Fibroblast of skin of right biceps (primary cell): ENCODE measurements around the gene HEXIM1.
"Not testable (repeated sequence)": the region's sequence is repeated elsewhere in the genome, so short reads cannot be mapped to it uniquely, and the experiment has no call there.

Source experiments
- DNase-seq: peaks from one replicate; pipeline ENCODE4 v3.0.0-alpha.2; 2013

HEXIM1 gene

DNA sequence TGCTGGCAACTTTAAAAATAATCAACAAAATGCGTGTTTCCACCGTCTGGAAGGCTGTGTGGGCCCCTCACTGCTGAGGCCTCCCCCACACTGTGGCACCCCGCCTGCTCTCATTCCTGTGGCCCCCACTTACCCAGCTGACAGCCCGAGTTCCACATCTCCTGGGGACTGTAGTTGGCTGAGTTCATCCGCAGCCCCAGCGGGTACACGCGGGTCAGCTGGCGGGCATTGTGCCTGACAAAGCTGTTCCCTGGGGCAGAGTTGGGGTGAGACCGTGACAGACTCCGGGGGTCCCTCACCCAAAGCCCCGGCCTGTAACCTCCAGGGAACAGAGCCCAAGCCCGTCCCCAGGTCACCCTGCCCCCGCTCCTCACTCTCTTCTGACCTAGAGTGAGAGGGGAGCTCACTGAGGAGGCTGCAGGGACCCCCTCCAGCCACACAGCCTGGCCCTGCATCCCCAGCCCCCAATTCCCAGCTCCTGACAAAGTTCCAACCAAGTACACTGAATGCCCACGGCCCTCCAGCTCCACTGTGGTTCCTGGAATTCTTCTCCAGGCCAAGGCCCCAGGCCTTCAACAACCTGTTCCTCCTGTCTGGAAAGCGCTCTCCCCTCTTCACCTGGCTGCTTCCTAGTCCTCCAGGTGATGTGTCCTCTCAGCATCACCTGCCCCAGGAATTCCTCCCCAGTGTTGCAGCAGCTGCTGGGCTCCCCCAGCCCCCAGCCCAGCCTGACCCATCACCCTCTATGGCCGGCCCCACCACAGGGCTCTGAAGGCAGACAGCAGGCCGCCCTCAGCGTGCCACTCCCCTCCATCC, 34.0 kb upstream of the HEXIM1 start:
- no peak for DNase-seq

DNA sequence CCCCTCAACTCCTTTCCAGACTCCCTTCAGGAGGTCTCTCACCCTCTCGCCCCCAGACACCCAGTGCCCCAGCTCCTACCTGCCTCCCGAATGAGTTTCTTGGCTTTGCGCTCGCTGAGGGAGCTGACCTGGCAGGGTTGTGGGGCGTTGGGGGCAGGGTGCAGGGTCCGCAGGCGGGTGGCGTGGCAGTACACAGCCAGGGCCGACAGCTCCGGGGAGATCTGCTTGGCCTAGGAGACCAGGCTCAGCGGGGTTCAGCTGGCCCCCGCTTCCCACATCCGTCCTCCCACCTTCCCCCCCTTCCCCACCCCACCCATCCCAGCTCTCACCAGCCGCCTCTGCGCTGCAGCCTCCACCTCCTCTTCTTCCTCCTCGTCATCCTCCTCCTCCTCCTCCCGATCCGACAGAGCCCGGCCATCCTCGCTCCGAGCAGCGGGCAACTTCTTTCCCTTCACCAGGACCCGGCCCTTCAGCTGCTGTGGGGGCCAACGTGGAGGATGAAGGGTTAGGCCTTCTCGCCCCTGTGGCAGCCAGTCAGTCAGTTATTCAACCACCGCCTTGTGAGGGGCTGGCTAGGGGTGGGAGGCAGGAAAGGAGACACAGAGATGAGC, 33.2 kb upstream of the HEXIM1 start:
- DNase-seq, result no peak

DNA sequence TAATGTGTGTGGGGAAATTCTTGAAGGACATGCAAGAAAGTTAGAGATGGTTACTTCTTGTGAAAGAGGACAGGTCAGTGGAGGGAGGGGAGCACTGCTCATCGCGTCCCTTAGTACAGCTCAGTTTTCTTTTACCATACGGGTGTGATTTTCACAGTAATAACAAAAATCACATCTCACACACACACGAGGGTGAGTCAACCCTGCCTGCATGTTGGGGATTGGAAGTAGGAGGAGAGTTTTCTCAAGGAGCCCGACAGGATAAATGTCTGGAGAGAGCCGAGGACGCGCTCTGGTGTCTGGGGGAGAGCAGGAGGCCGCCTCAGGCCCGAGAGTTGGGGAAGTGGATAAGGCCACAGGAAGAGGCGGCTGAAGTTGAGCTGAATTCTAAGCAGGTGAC, 32.4 kb upstream of the HEXIM1 start:
- peak; percentile 59 for DNase-seq

DNA sequence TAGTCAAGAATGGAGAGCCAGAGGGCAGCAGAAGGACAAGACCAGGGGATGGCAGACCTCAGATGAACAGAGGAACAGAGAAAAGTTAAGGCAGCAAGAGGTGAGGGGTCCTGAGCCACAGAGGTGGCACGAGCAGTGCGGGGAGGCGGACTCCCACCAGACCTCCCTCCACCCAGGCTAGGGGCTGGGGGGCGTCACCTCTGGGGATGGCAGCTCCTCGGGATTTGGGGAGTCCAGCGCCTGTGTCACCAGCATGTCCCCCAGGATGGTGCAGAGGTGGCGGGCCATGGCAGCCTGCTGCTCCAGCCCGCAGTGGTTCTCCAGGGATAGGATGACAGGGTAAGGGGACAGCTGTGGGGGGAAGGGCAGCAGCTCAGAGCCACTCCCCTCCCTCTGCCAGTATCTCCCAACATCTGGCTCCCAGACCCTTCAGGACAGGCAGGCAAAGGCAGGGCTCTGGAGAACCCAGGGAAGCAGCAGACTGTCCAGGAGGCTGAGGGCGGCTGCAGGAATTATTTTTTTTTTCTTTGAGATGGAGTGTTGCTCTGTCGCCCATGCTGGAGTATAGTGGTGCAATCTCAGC, 31.8 kb upstream of the HEXIM1 start:
- no peak for DNase-seq

DNA sequence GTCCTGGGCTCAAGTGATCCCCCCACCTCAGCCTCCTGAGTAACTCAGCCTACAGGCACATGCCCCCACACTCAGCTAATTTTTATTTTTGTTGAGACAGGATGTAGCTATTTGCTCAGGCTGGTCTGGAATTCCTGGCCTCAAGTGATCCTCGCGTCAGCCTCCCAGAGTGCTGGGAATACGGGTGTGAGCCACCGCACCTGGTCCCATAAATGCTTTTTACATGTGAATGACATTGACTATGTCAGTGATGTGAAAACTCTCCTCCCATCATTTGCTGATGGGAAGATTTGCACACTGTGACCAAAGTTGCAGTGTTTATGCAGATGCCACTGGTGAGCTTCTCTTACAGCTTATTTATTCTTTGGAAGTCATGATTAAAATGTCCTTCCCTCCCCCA, 30.9 kb upstream of the HEXIM1 start:
- DNase-seq, result no peak

DNA sequence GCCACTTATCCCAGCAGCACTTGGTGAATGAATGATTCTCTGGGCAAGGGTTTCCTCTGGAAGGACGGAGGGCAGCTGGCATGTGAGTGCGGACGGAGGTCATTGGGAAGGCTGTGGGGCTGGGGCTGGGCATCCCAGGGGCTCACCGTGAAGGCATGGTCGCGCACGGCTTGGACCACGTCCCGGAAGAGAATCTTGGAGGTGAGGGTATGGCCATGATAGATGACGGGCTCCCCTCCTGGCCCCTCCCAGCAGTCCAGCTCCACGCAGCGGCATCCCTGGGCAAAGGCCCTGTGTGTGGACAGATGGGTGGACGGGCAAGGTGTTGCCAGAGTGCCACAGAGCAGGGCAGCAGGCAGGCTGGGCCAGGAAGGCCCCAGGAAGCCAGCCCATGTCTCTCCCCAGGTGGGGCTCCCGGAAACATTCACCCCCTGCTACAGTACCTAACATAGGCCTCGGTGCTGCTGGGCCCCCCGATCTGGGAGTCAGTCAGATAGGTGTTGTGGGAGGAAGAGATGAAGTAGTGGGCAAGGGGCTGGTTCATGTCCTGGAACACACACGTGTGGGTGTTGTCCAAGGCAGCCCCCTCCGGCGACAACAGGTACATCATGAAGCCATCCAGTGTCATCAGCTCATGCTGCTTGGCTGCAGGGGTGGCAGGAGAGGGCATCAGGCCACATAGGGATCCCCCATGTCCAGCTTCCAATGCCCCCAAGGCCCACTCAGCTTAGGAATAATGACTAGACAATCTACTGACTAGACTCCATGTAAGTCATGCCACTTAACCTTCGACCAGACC, 30.2 kb upstream of the HEXIM1 start:
- DNase-seq, result no peak

DNA sequence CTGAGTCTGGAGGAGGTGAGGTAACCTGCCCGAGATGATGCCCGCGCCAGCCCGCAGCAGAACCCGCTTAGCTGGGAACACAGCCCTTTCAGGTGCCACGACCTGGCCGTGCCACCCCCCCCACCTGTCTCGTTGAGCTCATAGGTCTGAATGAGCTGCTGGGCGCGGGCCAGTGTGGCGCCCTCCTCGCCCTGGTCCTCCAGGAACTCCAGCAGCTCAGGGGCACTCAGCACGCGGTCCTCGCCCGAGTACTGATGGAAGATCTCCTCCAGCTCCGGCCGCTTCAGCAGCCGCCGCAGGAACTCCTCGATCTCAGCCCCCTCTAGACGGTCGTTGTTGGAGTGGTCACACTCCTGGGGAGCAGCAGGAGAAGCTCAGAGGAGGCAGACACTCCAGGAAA, 29.6 kb upstream of the HEXIM1 start:
- DNase-seq, result no peak

DNA sequence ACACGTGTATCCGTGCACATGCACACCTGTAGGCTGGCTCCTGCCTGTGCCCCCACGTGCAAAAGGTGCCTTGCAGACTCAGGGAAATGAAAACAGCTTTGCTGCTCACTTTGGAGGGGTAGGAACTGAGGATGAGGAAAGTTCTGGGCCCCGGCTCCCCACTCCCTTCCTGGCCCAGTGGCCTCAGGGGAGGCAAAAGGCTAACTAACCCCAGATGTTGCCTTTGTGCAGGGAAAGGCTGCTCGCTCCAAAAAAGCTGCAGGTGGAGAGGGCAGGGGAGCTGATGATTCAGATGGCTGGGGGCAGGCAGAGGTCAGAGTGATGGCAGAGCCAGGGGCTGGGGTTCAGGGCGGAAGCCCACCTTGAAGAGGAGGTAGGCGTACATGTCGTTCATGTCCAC, 28.3 kb upstream of the HEXIM1 start:
- DNase-seq, result no peak

DNA sequence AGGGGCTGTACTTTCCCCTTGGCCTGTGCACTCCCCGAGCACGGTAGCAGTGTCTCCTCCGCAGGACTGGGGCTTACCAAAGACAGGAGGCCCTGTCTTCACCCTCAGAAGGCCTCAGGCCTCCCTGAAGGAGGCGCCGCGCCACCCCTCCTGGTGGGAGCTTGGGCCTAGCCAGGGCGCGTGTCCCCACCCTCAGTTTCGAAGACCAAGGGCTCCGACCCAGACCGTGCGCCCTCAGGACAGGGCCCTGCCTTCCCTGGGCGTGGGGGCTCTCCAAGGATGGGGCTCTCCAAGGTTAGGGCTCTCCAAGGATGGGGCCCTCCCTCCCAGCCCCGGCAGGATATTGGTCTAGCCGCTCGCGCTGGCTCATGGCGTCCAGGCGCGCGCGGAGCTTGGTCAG, 27.7 kb upstream of the HEXIM1 start:
- DNase-seq, result no peak

DNA sequence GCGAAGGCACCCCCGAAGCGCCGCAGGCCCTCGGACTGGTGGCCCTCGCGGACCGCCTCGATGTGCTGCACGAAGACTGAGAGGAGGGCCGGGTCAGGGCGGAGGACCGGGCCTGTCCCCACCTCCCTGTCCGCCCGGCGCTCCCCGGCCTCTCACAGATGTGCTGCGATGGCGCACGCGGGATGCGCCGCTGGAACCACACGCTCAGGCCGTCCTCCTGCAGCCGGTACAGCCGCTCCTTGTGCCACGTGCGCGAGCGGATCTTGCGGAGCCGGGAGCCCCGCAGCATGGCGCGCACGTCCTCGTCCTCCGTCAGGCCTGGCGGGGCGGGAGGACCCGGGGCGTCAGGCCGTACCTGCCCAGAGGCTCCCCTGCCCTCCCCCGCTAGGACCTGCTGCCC, 27.2 kb upstream of the HEXIM1 start:
- no peak for DNase-seq

DNA sequence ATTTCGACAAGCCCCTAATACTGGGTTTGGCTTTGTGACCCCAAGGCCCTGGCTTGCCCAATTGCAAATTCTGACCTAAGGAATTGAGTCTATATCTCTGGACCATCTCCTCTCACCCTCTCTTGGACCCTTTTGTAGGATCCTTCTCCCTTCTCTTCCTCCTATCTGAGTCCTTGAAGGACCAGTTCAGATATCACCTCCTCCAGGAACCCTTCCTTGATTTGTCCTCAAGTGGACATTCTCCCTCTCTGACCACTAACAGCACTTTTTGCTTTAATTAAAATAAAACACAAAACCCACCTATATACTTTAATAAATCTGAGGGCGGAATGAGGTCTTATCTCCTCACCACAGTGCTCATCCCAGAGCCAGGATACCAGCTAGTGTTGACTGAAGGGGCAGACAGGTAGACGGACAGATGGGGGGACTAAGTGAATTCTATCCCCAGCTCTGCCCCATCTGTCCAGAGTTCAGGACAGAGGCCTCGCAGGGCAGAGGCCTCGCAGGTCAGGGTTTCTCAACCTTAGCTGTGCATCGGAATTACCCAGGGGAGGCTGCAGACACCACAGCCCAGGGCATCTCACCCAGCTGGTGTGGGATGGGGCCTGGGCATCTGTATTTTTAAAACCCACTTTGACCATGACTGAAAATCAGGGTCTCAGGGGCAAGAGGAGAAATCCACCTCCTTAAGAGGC, 25.1 kb upstream of the HEXIM1 start:
- no peak for DNase-seq

DNA sequence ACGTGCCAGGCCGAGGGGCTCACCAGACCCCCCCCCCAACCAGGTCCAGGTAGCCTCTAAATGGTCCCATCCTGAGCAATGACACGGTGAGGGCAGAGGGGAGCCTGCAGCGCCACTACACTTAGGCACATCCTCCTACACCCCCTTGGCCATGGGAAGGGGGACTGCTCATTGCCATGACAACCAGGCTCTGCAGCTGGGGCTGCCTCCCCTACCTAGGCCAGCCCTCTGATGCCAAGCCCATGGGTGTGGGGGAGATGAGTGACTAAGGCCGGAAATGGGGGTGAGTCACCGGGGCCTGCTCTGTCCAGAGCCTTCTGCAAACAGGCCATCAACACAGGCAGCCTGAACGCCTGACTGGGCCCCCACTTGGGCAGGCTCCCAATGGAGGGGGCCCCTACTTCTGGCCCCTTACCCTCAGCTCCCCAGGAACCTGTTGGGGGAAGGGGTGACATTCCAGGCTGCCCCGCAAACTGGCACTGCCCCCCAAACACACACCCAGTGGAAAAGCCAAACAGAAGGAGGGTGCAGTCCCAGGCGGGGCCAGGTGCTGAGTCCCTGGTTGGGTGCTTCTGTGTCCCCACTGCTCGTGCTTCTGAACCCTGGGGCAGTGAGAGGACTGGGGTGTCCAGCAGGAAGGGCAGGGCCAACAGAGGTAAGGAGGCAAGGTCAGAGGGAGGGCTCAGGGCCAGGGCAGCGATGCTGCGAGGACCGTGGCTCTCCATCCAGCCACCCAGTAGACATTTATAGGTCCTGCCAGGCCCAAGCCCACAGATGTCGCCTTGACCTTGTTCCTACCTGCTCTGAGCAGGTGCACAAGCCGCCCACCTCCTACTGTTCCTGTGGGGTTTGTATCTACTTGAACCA, 24.1 kb upstream of the HEXIM1 start:
- DNase-seq, result peak; percentile 91

DNA sequence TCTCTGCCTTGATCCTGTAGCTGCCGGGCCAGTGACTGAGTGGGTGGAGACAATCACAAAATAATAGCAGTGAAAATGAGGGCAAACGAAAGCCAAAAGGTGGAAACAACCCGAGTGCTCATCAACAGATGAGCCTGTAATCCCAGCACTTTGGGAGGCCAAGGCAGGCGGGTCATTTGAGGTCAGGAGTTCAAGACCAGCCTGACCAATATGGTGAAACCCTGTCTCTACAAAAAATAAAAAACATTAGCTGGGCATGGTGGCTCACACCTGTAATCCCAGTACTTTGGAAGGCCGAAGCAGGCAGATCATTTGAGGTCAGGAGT, 23.5 kb upstream of the HEXIM1 start:
- DNase-seq, result not testable (repeated sequence)

DNA sequence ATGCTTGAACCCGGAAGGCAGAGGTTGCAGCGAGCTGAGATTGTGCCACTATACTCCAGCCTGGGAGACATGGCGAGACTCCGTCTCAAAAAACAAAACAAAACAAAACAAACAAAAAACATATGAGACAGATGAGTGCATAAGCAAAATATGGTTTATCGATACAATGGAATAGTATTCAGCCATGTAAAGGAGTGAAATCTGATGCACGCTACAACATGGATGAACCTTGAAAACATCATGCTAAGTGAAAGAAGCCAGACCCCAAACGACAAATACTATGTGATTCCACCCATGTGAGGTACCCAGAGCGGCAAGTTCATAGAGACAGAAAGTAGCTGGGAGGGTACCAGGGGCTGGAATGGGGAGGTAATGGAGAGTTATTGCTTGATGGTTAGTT, 22.8 kb upstream of the HEXIM1 start:
- DNase-seq, result no peak

DNA sequence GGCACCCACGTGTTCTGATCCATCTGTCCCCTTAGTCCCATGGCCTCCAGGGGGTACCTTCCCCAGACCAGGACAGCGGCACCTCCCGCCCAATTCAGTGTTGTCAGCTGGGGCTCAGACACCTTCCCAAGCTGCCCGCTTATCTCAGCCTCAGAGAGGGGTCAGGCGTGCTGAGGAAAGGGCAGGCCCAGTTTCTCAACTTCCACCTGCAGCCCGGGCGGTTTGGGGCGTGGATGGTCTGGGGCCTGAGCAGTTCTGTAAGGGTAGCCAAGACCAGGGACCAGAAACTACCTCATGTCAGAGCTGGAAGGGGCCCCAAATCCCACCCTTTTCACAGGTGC, 21.1 kb upstream of the HEXIM1 start:
- DNase-seq, result no peak

DNA sequence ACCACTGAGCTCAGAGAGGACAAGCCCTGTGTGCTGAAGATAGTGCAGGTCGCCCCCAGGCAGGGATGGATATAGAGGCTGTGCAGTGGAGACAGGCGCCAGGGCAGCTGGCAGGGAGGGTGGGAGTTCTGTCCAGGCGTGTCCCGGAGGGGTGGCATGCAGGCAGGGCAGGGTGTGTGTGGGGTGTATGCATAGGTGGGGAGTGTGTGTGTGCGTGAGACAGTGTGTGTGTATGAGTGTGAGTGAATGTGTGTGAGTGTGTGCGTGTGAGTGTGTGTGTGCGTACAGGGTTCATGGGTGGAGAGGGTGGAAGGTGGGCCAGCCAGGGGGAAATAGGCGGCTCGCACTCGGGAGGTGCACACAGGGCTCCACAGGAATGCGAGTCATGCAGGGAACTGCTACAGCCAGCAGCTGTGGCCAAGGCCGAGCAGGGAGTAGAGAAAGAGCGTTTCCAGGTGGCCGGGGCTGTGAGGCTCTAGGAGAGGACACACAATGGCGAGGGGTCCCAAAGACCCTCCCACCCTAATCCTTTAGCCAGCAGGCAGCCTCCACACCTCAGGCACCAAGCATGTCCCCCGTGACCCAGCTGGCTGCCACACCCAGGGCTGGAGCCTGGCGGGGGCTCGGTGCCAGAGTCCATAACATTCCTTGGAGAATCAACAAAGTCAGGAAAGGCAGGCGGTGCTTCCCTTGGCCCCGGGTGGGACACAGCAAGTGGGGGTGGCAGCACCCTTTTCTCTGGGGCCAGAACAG, 20.6 kb upstream of the HEXIM1 start:
- peak; percentile 33 for DNase-seq

DNA sequence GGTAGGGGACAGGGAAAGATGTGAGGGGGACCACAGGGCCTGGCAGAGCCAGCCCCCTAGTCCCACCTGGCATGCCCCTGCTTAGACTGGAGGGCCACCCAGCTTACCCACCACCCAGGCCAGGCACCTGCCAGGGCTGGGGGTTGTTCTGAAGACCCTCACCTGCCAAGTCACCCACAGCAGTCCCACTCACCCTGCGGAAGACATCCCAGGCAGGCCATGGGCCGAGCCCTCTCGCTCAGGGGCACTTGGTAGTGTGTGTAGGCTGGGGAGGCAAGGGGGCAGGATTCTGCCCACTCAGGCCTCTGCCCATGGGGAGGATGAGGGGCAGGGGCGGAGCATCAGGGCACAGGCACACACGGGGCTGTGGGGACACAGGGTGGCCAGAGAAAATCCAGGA, 19.9 kb upstream of the HEXIM1 start:
- no peak for DNase-seq

DNA sequence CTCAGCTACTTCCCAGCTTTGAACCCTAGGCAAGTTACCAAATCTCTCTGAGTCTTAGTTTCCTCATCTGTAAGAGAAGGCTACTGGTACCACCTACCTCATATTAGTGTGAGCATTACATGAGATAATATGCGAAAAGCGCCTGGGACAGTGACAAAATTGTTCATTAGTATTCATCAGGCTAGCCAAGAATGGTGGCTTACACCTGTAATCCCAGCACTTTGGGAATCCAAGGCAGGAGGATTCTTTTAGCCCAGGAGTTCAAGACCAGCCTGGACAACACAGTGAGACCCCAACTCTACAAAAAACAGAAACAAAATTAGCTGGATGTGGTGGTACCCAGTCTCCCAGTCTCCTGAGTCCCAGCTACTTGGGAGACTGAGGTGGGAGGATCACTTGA, 19.3 kb upstream of the HEXIM1 start:
- DNase-seq, result no peak

DNA sequence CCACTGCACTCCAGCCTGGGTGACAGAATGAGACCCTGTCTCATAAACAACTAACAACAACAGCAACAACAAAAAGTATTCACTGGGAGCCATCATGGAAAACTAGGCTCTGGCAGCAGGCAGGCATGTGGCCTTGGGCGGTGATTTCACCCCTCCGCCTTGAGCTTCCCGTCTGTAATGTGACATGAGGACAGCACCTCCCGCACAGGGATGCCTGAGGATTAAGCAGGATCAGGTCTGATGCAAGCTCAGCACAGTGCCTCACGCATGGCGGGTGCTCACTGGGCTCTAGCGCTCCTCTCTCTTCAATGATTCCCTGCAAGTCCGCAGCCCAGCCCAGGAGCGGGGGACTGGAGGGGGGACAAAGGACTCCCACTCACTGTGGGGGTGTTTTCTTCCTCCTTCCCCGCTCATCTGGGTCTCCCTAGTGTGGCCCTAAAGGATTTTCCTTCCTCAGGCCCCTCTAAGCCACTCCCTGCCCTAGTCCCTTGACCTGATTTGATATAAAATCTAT, 18.8 kb upstream of the HEXIM1 start:
- DNase-seq, result peak; percentile 49

DNA sequence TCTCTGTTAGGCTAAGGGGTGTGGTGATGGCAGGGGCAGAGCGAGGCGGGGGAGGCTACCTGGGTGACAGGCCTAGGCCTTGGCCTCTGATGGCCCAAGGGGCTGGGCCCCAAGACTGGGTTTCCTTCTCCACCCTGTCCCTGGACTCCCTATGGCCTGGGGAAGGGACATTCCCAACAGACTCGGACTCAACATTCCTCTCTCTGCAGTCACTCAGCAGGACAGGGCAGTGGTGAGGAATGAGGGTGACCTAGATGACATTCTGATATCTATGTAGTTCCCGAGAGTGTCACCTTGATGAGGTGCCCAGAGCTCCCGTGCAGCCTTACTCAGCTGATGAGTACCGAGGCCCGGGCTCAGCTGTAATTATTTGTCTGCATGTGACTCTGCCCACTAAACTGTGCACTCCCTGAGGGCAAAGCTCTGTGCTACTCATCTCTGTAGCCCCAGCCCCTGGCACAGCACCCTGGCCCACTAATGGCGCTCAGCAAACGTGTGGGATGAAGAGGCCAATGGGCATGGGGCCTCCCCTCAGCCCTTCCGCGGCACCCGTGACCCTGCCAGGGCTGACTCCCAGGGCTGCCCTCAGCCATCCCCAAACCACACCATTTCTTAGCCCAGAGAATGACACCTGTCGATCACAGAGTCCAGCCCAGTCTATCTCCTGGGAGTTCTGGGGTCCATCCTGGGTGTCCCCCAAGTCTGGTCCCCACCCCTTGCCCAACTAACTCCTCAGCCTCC, 18.2 kb upstream of the HEXIM1 start:
- DNase-seq, result no peak
